Choroid plexus epithelial cell (primary cell): ENCODE data around the gene FSTL4.

Experiments used
- DNase-seq: peaks from one replicate; pipeline ENCODE4 v3.0.0-alpha.2; 2010; ENCODE audit warnings: low read depth
- H3K4me3 ChIP-seq: 2 replicates; pipeline ENCODE4 v1.5.1; 2011; ENCODE audit warnings: low read depth, mild to moderate bottlenecking, control low read depth, low read length, moderate library complexity
- CTCF ChIP-seq: conservative IDR thresholded peaks from 2 replicates; pipeline ENCODE4 v1.5.1; 2011; ENCODE audit warnings: low read depth, mild to moderate bottlenecking, control low read depth, inconsistent platforms, low read length, moderate library complexity

The FSTL4 gene

GRCh38 chr5:133470841-133471240 is 141.5 kb downstream of the FSTL4 start:
- no peak for DNase-seq
- no peak overlapping the region for H3K4me3 ChIP-seq
- TF ChIP-seq CTCF: no peak

- TF ChIP-seq CTCF: no peak
- no peak overlapping the region for H3K4me3 ChIP-seq
- no peak for DNase-seq
Measured at GRCh38 chr5:133469846-133470245, 142.5 kb downstream of the FSTL4 start.

GRCh38 chr5:133469252-133469651 is 143.1 kb downstream of the FSTL4 start:
- no peak for TF ChIP-seq CTCF
- no peak for DNase-seq

GRCh38 chr5:133468596-133468995 is 143.7 kb downstream of the FSTL4 start:
- no peak for TF ChIP-seq CTCF
- H3K4me3 ChIP-seq: no peak overlapping the region
- DNase-seq: no peak

More at GRCh38 chr5:133469252-133469651, 143.1 kb downstream of the FSTL4 start:
- no peak overlapping the region for H3K4me3 ChIP-seq

GRCh38 chr5:133467826-133468463 is 144.4 kb downstream of the FSTL4 start:
- no peak for TF ChIP-seq CTCF
- H3K4me3 ChIP-seq: no peak overlapping the region
- no peak for DNase-seq

- no peak for DNase-seq
- H3K4me3 ChIP-seq: no peak overlapping the region
- no peak for TF ChIP-seq CTCF
Measured at GRCh38 chr5:133467335-133467779, 145.0 kb downstream of the FSTL4 start.
